NCI-H345 (cell line): ENCODE results near the gene SLC22A7.
"Not testable (repeated sequence)": the region's sequence is repeated elsewhere in the genome, so short reads cannot be mapped to it uniquely, and the experiment has no call there.

ENCODE experiments used
- DNase-seq: peaks from one replicate; lab custom pipeline; 2025; lab: John Stamatoyannopoulos, UW

The SLC22A7 gene

GRCh38 chr6:43338243-43338642, 40.2 kb downstream of the SLC22A7 start:
- no peak for DNase-seq

- no peak for DNase-seq
Measured at GRCh38 chr6:43339168-43339567, 41.1 kb downstream of the SLC22A7 start.

DNA sequence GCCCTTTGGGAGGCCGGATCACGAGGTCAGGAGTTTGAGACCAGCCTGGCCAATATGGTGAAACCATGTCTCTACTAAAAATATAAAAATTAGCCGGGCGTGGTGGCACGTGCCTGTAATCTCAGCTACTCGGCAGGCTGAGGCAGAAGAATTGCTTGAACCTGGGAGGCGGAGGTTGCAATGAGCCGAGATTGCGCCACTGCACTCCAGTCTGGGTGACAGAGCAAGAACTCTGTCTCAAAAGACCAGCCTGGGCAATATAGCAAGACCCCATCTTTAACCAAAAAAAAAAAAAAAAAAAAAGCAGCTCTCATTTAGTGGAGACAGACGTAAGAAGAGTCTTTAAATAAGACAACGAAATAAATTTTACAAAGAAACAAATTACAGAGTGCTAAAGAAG, 48.2 kb downstream of the SLC22A7 start:
- DNase-seq = not testable (repeated sequence)

DNA sequence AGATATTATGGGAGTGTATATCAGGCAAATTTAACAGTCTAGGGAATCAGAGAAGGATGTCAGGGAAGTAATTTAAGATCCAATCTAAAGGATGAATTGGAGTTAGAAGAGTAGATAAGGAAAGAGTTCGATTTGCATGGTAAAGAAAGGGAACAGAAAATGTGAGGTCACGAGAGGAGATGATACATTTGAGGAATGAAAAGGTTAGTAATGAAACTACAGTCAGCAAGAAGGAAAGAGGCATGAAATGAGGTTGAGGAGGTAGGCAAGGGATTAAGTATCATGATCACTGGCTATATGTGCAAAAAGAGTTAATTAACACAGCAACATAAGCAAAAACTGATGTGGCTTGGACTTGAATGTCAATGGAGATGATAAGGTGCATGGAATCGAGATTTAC, 49.0 kb downstream of the SLC22A7 start:
- DNase-seq = no peak

- DNase-seq = no peak
Measured at GRCh38 chr6:43347444-43347843, 49.4 kb downstream of the SLC22A7 start.

GRCh38 chr6:43351951-43352350, 53.9 kb downstream of the SLC22A7 start:
- DNase-seq = not testable (repeated sequence)
